MM.1S (cell line): ENCODE data around the gene NIN.

ENCODE experiments used
- DNase-seq: peaks from one replicate; pipeline ENCODE4 v3.0.0-alpha.2; 2015
- H2AFZ ChIP-seq: fragments of 300-600 bp; sonication (generic); 2 replicates; pipeline ENCODE4 v1.6.0; 2016; ENCODE audit warnings: antibody characterized with exemption, low read length
- H3F3A ChIP-seq: fragments of 300-600 bp; sonication (generic); 2 replicates; pipeline ENCODE4 v1.6.1; 2016; ENCODE audit warnings: mild to moderate bottlenecking, antibody characterized with exemption, low read length, moderate library complexity, mixed read lengths; ENCODE audit not compliant: insufficient read depth
- H3K27ac ChIP-seq: fragments of 300-600 bp; sonication (generic); 2 replicates; pipeline ENCODE4 v1.5.1; 2016; ENCODE audit warnings: mild to moderate bottlenecking, low read length
- H3K27me3 ChIP-seq: fragments of 300-600 bp; sonication (generic); replicated peaks from 2 replicates; pipeline ENCODE4 v1.6.0; 2016; ENCODE audit warnings: low read length; ENCODE audit not compliant: insufficient read depth
- H3K36me3 ChIP-seq: fragments of 300-600 bp; sonication (generic); replicated peaks from 2 replicates; pipeline ENCODE4 v1.6.1; 2016; ENCODE audit warnings: mild to moderate bottlenecking, low read length, mixed read lengths; ENCODE audit not compliant: insufficient read depth
- H3K4me1 ChIP-seq: fragments of 300-600 bp; sonication (generic); 2 replicates; pipeline ENCODE4 v1.6.1; 2016; ENCODE audit warnings: low read length, mixed read lengths
- H3K4me2 ChIP-seq: fragments of 300-600 bp; sonication (generic); 2 replicates; pipeline ENCODE4 v1.6.0; 2016; ENCODE audit warnings: low read depth, low read length
- H3K4me3 ChIP-seq: fragments of 300-600 bp; sonication (generic); 2 replicates; pipeline ENCODE4 v1.5.1; 2016; ENCODE audit warnings: low read length, mixed read lengths
- H3K79me2 ChIP-seq: fragments of 300-600 bp; sonication (generic); 2 replicates; pipeline ENCODE4 v1.6.1; 2016; ENCODE audit warnings: mixed run types, low read length, mixed read lengths
- H3K9ac ChIP-seq: fragments of 300-600 bp; sonication (generic); 2 replicates; pipeline ENCODE4 v1.6.1; 2016; ENCODE audit warnings: low read length, mixed read lengths
- H3K9me2 ChIP-seq: fragments of 300-600 bp; sonication (generic); replicated peaks from 2 replicates; pipeline ENCODE4 v1.6.1; 2016; ENCODE audit warnings: mild to moderate bottlenecking, low read length, mixed read lengths; ENCODE audit not compliant: insufficient read depth
- H3K9me3 ChIP-seq: fragments of 300-600 bp; sonication (generic); replicated peaks from 2 replicates; pipeline ENCODE4 v1.6.1; 2016; ENCODE audit warnings: mild to moderate bottlenecking, low read length, mixed read lengths; ENCODE audit not compliant: insufficient read depth
- H4K20me1 ChIP-seq: fragments of 300-600 bp; sonication (generic); 2 replicates; pipeline ENCODE4 v1.6.1; 2016; ENCODE audit warnings: mild to moderate bottlenecking, low read length, moderate library complexity, mixed read lengths; ENCODE audit not compliant: insufficient read depth
- EZH2 ChIP-seq: fragments of 300-600 bp; sonication (generic); optimal IDR thresholded peaks from 2 replicates; pipeline ENCODE3; 2017; ENCODE audit warnings: low read depth, mild to moderate bottlenecking, antibody characterized with exemption, low read length, mixed read lengths
- EZH2phosphoT487 ChIP-seq: fragments of 300-600 bp; sonication (generic); IDR thresholded peaks from 2 replicates; pipeline ENCODE4 v1.6.1; 2018; ENCODE audit warnings: antibody characterized with exemption, low read length
- TF ChIP-seq, protein P1 (sequence below): fragments of 300-600 bp; sonication (generic); IDR thresholded peaks from 2 replicates; pipeline ENCODE4 v1.5.1; 2016; ENCODE audit warnings: antibody characterized with exemption, low read length, mixed read lengths

The NIN gene

GRCh38 chr14:50854521-50854920, 23.6 kb upstream of the NIN start:
- no peaks in the 10 kb centered on the region for H3K27me3 ChIP-seq
- H3K4me1 ChIP-seq: no peaks in the 10 kb centered on the region
- H3F3A ChIP-seq: no peaks in the 10 kb centered on the region
- TF ChIP-seq, protein P1, sequence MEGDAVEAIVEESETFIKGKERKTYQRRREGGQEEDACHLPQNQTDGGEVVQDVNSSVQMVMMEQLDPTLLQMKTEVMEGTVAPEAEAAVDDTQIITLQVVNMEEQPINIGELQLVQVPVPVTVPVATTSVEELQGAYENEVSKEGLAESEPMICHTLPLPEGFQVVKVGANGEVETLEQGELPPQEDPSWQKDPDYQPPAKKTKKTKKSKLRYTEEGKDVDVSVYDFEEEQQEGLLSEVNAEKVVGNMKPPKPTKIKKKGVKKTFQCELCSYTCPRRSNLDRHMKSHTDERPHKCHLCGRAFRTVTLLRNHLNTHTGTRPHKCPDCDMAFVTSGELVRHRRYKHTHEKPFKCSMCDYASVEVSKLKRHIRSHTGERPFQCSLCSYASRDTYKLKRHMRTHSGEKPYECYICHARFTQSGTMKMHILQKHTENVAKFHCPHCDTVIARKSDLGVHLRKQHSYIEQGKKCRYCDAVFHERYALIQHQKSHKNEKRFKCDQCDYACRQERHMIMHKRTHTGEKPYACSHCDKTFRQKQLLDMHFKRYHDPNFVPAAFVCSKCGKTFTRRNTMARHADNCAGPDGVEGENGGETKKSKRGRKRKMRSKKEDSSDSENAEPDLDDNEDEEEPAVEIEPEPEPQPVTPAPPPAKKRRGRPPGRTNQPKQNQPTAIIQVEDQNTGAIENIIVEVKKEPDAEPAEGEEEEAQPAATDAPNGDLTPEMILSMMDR: no peak
- no peak for TF ChIP-seq EZH2phosphoT487
- no peak for TF ChIP-seq EZH2
- no peaks in the 10 kb centered on the region for H3K9me2 ChIP-seq
- no peak overlapping the region for H3K4me2 ChIP-seq
- no peaks in the 10 kb centered on the region for H3K36me3 ChIP-seq
- no peak overlapping the region for H3K4me3 ChIP-seq
- H3K27ac ChIP-seq: no peak overlapping the region
- H3K9me3 ChIP-seq: no peaks in the 10 kb centered on the region
- H2AFZ ChIP-seq: no peak overlapping the region
- no peak for DNase-seq
- H3K9ac ChIP-seq: no peak overlapping the region
- no peaks in the 10 kb centered on the region for H3K79me2 ChIP-seq
- H4K20me1 ChIP-seq: no peaks in the 10 kb centered on the region

DNA sequence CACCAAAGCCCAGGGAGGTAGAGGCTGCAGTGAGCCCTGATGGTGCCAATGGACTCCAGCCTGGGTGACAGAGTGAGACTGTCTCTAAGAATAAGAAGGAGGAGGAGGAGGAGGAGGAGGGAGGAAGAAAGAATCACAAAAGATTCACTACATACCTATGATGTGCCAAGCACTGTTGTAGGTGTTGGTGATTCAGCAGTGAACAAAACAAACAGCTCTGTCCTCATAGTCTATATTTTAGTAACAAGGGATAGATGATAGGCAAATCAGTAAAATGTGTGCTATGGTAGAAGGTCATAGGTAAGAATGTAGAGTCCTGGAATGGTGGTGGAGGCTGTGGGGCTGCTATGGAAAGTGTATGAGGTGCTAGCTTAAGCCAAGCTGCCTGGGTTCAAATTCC, 22.9 kb upstream of the NIN start:
- DNase-seq: no peak
- TF ChIP-seq, protein P1: no peak
- TF ChIP-seq EZH2phosphoT487: no peak
- no peak for TF ChIP-seq EZH2
- Histone ChIP-seq H2AFZ (no peak overlapping the region), H3K9ac (no peak overlapping the region), H3K4me3 (no peak overlapping the region), H3K4me2 (no peak overlapping the region), H4K20me1 (no peaks in the 10 kb centered on the region), H3F3A (no peaks in the 10 kb centered on the region), H3K9me3 (no peaks in the 10 kb centered on the region), H3K27me3 (no peaks in the 10 kb centered on the region), H3K4me1 (no peaks in the 10 kb centered on the region), H3K27ac (no peak overlapping the region), H3K36me3 (no peaks in the 10 kb centered on the region), H3K9me2 (no peaks in the 10 kb centered on the region), H3K79me2 (no peaks in the 10 kb centered on the region)

GRCh38 chr14:50846226-50846880, 15.4 kb upstream of the NIN start:
- no peak overlapping the region for H3K27ac ChIP-seq
- no peak overlapping the region for H3K4me2 ChIP-seq
- no peaks in the 10 kb centered on the region for H3K4me1 ChIP-seq
- no peak overlapping the region for H3K4me3 ChIP-seq
- H3K36me3 ChIP-seq: no peaks in the 10 kb centered on the region
- no peak overlapping the region for H2AFZ ChIP-seq
- no peak overlapping the region for H3K9ac ChIP-seq
- no peaks in the 10 kb centered on the region for H4K20me1 ChIP-seq
- DNase-seq: no peak
- H3K79me2 ChIP-seq: no peaks in the 10 kb centered on the region
- no peaks in the 10 kb centered on the region for H3K9me2 ChIP-seq
- H3K27me3 ChIP-seq: no peaks in the 10 kb centered on the region
- TF ChIP-seq EZH2 (no peak), EZH2phosphoT487 (no peak)
- TF ChIP-seq, protein P1: no peak
- H3K9me3 ChIP-seq: no peaks in the 10 kb centered on the region
- H3F3A ChIP-seq: no peaks in the 10 kb centered on the region
